SK-N-MC (cell line): ENCODE results near the gene LUZP2.

ENCODE experiments used
- EZH2 ChIP-seq: fragments of 200-600 bp; sonication (generic); IDR thresholded peaks from one replicate; pipeline ENCODE4 v1.6.1; 2017; ENCODE audit warnings: antibody characterized with exemption
- FOXP2 ChIP-seq: optimal IDR thresholded peaks from 2 replicates; pipeline ENCODE3; 2011; ENCODE audit warnings: mild to moderate bottlenecking, moderate library complexity; ENCODE audit not compliant: insufficient read depth; ENCODE audit errors: extremely low read length, control extremely low read depth
- POLR2AphosphoS5 ChIP-seq: IDR thresholded peaks from 2 replicates; pipeline ENCODE4 v1.6.1; 2012; ENCODE audit warnings: mild to moderate bottlenecking, low read depth, low read length, borderline replicate concordance

- TF ChIP-seq EZH2 (no peak), POLR2AphosphoS5 (no peak), FOXP2 (no peak)
These were observed 138.9 kb downstream of the LUZP2 start for GRCh38 chr11:24635588-24636290.
